Stimulated activated CD4-positive, alpha-beta T cell treated with anti-CD3 and anti-CD28 coated beads, TNF-alpha, amount 100 ng/mL, for 24 hours (primary cell): ENCODE data around the gene LPAR6.
"Not testable (repeated sequence)": the region's sequence is repeated elsewhere in the genome, so short reads cannot be mapped to it uniquely, and the experiment has no call there.

ENCODE experiments used
- DNase-seq, 3 experiments: peaks; one replicate each; pipeline ENCODE4 v3.0.0-alpha.2; 2020; ENCODE audit warnings: low read depth in 3 of 3

LPAR6 gene

GRCh38 chr13:48412881-48413351 is at the start of gene LPAR6:
Gene LPAR6 (minus strand): TSS chr13:48413113. CDS start chr13:48412423, 690 bp downstream.
- DNase-seq, result no peak

- no peak for DNase-seq
Measured at GRCh38 chr13:48457578-48458242, 44.8 kb upstream of the LPAR6 start.

- no peak for DNase-seq
Measured at GRCh38 chr13:48456546-48456945, 43.6 kb upstream of the LPAR6 start.

- not testable (repeated sequence) for DNase-seq
Measured at GRCh38 chr13:48451196-48451595, 38.3 kb upstream of the LPAR6 start.

GRCh38 chr13:48449656-48450055 is 36.7 kb upstream of the LPAR6 start:
- DNase-seq, result no peak

GRCh38 chr13:48448959-48449614 is 36.2 kb upstream of the LPAR6 start:
- DNase-seq, result no peak

GRCh38 chr13:48448285-48448958 is 35.5 kb upstream of the LPAR6 start:
- DNase-seq, result no peak

GRCh38 chr13:48446464-48446863 is 33.6 kb upstream of the LPAR6 start:
- DNase-seq, result no peak

- no peak for DNase-seq
Measured at GRCh38 chr13:48443442-48444208, 30.7 kb upstream of the LPAR6 start.

GRCh38 chr13:48437371-48437770 is 24.5 kb upstream of the LPAR6 start:
- DNase-seq, result no peak

- no peak for DNase-seq
Measured at GRCh38 chr13:48436661-48437288, 23.9 kb upstream of the LPAR6 start.

- no peak for DNase-seq
Measured at GRCh38 chr13:48434200-48434599, 21.3 kb upstream of the LPAR6 start.

GRCh38 chr13:48431987-48432615 is 19.2 kb upstream of the LPAR6 start:
- no peak for DNase-seq

- DNase-seq, result no peak
Measured at GRCh38 chr13:48431431-48431830, 18.5 kb upstream of the LPAR6 start.

GRCh38 chr13:48429886-48430285 is 17.0 kb upstream of the LPAR6 start:
- DNase-seq, result no peak

GRCh38 chr13:48429036-48429435 is 16.1 kb upstream of the LPAR6 start:
- DNase-seq, result no peak

- DNase-seq, result not testable (repeated sequence)
Measured at GRCh38 chr13:48426755-48427298, 13.9 kb upstream of the LPAR6 start.

- DNase-seq, result no peak
Measured at GRCh38 chr13:48426052-48426451, 13.1 kb upstream of the LPAR6 start.

GRCh38 chr13:48424212-48424611 is 11.3 kb upstream of the LPAR6 start:
- DNase-seq, result no peak

GRCh38 chr13:48422003-48422402 is 9.1 kb upstream of the LPAR6 start:
- DNase-seq, result not testable (repeated sequence)

- no peak for DNase-seq
Measured at GRCh38 chr13:48415516-48415915, 2.6 kb upstream of the LPAR6 start.
